ENCODE data around the gene TSSK3. TPM values are rescaled to one million over a fixed set of nuclear protein-coding genes. Genes with fewer than 3 reads are reported as not detected.

The TSSK3 gene
- total RNA-seq, 4 donors from 2014 or later, result 0.42 to 1.5 (median 0.84) TPM; not detected in 1

- intact Hi-C loops (cut with DNase I; ENCODE audit: low total_unique reads), result no loop called here
- no peak overlapping the region for H3K4me3 ChIP-seq (ENCODE audit: low read depth, poor library complexity, severe bottlenecking)
- DNase-seq (ENCODE audit: low spot score in 2 of 2), result no peak
- TF ChIP-seq CTCF (IDR thresholded peaks at IDR 0.05) (no peak), POLR2A (IDR thresholded peaks at IDR 0.05) (no peak)
- 48 to 51% methylated on average over 5 of the region's 5 CpGs for WGBS, 2 donors
Observed at GRCh38 chr1:32341971-32342370, 20.4 kb upstream of the TSSK3 start.

GRCh38 chr1:32342704-32343103, 19.6 kb upstream of the TSSK3 start:
- intact Hi-C loops (cut with DNase I; ENCODE audit: low total_unique reads), result no loop called here
- 92 to 93% methylated on average over 10 of the region's 10 CpGs for WGBS, 2 donors
- no peak for TF ChIP-seq CTCF (IDR thresholded peaks at IDR 0.05)
- TF ChIP-seq POLR2A (IDR thresholded peaks at IDR 0.05), result no peak
- DNase-seq (ENCODE audit: low spot score in 2 of 2), result no peak
- no peak overlapping the region for H3K4me3 ChIP-seq (ENCODE audit: low read depth, poor library complexity, severe bottlenecking)

- 51 to 65% methylated on average over 8 of the region's 8 CpGs for WGBS, 2 donors
- DNase-seq (ENCODE audit: low spot score in 2 of 2), result no peak
- intact Hi-C loops (cut with DNase I; ENCODE audit: low total_unique reads), result no loop called here
- TF ChIP-seq CTCF (IDR thresholded peaks at IDR 0.05), result no peak
- no peak for TF ChIP-seq POLR2A (IDR thresholded peaks at IDR 0.05)
- H3K4me3 ChIP-seq (ENCODE audit: low read depth, poor library complexity, severe bottlenecking), result no peak overlapping the region
Observed at GRCh38 chr1:32345289-32345827, 17.0 kb upstream of the TSSK3 start.

- H3K4me3 ChIP-seq (ENCODE audit: low read depth, poor library complexity, severe bottlenecking), result no peak overlapping the region
- TF ChIP-seq POLR2A (IDR thresholded peaks at IDR 0.05), result no peak
- intact Hi-C loops (cut with DNase I; ENCODE audit: low total_unique reads), result no loop called here
- no peak for DNase-seq (ENCODE audit: low spot score in 2 of 2)
- 79 to 84% methylated on average over 9 of the region's 9 CpGs for WGBS, 2 donors
Observed at GRCh38 chr1:32346532-32347157, 15.7 kb upstream of the TSSK3 start.

- no peak for DNase-seq (ENCODE audit: low spot score in 2 of 2)
- TF ChIP-seq POLR2A (IDR thresholded peaks at IDR 0.05) (no peak), CTCF (IDR thresholded peaks at IDR 0.05) (no peak)
- no peak overlapping the region for H3K4me3 ChIP-seq (ENCODE audit: low read depth, poor library complexity, severe bottlenecking)
- intact Hi-C loops (cut with DNase I; ENCODE audit: low total_unique reads), result no loop called here
- 61 to 65% methylated on average over 8 of the region's 8 CpGs for WGBS, 2 donors
Observed at GRCh38 chr1:32349211-32349708, 13.1 kb upstream of the TSSK3 start.

GRCh38 chr1:32350785-32351398, 11.4 kb upstream of the TSSK3 start:
- DNase-seq (ENCODE audit: low spot score in 2 of 2), result peak in 1 of 2 donors; percentile 95

More at GRCh38 chr1:32350785-32351398, 11.4 kb upstream of the TSSK3 start:
- intact Hi-C loops (cut with DNase I; ENCODE audit: low total_unique reads), result no loop called here
- WGBS, 2 donors, result 19 to 22% methylated on average over 28 of the region's 28 CpGs
- peak overlapping the region; percentile 20 for H3K4me3 ChIP-seq (ENCODE audit: low read depth, poor library complexity, severe bottlenecking)
- TF ChIP-seq POLR2A (IDR thresholded peaks at IDR 0.05), result no peak
- TF ChIP-seq CTCF (IDR thresholded peaks at IDR 0.05), result no peak
